Smooth muscle cell of the pulmonary artery (primary cell): Measurements from ENCODE around the gene LCAT. TPM values are rescaled to one million over a fixed set of nuclear protein-coding genes. Genes with fewer than 3 reads are reported as not detected.

Experiments used
- total RNA-seq: library from RNA; depleted of rRNA; stranded (reverse); fragments of >200 nt; gene quantifications from 2 replicates; pipeline ENCODE4 v1.2.3, GENCODE V29; 2014

LCAT gene, protein sequence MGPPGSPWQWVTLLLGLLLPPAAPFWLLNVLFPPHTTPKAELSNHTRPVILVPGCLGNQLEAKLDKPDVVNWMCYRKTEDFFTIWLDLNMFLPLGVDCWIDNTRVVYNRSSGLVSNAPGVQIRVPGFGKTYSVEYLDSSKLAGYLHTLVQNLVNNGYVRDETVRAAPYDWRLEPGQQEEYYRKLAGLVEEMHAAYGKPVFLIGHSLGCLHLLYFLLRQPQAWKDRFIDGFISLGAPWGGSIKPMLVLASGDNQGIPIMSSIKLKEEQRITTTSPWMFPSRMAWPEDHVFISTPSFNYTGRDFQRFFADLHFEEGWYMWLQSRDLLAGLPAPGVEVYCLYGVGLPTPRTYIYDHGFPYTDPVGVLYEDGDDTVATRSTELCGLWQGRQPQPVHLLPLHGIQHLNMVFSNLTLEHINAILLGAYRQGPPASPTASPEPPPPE
- 11.8 and 12.6 TPM in 2 replicates for total RNA-seq

DNA sequence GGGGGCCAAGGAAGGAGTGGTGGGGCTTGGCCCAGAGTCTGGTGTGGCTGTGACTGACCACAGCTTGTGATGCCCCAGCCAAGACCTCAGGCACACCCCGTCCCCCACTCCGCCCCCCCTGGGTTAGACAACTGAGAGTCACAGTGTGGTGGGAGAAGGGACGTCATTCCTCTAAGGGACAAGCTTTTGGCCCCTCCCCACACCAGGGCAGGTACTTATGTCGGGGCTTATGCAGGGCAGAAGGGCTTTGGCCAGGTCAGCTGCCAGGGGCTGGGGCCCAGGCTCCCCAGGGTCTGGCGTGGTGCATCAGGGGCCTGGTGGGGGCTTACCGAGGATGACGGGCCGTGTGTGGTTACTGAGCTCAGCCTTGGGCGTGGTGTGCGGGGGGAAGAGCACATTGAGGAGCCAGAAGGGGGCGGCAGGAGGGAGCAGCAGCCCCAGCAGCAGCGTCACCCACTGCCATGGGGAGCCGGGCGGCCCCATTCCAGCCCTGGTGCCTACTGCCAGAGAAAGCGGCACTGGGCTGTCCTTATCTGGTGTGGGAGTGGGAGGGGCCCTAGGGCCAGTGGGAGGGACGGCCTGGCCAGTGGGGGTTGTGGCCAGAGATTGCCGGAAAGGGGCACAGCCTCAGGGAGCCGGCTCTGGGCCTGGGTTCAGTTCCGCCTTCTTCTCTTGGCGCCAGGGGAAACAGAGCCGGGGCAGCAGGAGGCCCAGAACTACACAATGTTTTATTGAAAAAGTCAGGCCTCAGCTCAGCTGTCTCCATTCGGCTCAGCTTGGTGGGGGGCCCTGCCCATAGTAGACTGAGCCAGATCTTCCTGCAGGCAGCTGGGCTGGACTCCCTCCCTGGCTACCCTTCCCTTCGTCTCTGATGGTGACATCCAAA lies at the start of gene LCAT:
LCAT (minus strand) TSS at position 502 of the 886 bp plus-strand sequence; CDS start at position 483, 19 bp downstream.

DNA sequence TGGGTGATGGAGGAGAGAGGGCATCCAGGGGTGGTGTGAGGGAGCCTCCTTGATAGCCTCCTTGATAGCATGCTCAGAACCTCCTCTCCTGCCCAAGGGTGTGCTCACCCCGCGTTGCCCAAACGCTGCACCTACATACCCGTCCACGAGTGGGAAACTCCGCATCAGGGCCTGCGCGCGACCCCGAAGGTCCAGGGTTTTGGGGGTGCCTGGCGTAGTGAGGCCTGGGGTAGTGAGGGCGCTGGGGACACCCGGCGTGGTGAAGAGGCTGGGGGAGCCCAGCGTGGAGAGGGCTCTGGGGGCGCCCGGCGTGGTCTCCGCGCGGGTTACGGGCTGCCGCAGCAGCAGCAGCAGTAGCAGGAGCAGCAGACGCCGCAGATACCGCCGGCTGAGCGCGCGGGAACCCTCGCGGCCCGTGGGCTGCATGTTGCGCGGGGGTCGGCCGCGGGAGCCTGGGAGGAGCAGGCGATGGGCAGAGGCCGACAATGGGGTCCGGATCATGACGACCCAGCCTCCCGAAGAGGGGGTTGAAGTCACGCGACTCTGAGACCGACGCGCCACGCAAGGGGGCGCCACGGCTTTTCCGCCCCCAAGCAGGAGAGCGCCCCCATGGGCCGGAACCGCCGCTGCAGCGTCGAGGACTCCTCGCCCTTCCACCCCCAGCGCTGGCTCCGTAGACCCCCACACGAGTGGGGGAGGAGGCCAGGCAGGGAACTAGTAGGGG lies 36.2 kb upstream of the LCAT start, which contains the start of gene DPEP3:
DPEP3 (minus strand) TSS at position 545 of the 724 bp plus-strand sequence; CDS start at position 426, 119 bp downstream.

DNA sequence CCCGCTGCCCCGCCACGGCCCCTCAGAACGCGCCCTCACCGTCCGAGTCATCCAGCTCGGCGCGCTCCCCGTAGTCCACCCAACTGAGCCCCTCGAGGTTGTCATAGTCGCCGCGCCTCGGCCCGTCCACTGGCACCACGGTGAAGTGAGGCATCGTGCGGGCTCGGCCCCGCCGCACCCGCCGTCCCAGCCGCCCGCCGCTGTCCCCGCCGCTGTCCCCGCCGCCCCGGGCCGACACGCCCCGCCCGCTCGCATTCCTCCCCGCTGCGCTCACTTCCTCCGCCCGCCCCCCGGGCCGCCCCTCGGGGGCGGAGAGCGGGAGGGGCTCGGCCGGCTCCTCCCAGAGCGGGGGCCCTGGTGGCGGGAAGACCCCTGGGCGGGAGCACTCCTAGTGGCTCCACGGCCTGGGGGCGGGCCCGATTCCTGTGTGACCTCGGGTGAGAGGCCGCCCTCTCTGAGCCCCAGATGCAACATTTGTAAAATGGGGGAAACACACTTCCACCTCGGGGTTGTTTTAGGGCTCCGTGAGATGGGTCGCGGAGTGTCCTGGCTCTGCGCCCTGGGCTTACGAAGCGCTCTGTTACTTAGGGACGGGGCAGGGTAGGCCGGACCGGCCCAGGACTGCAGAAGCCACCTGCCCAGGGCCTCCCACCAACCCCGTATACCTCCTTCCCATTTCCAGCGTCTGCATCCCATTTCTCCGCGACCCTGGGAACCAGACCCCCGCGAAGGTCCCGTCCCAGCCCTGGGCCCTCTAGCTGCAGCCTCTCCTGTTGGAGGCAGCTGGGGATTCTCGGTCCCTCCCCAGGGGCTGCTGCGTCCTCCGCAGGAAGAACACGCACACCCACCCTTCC lies 24.7 kb upstream of the LCAT start, which contains the start of gene SLC12A4:
SLC12A4 (minus strand) TSS at position 238 of the 854 bp plus-strand sequence; CDS start at position 154, 84 bp downstream.

DNA sequence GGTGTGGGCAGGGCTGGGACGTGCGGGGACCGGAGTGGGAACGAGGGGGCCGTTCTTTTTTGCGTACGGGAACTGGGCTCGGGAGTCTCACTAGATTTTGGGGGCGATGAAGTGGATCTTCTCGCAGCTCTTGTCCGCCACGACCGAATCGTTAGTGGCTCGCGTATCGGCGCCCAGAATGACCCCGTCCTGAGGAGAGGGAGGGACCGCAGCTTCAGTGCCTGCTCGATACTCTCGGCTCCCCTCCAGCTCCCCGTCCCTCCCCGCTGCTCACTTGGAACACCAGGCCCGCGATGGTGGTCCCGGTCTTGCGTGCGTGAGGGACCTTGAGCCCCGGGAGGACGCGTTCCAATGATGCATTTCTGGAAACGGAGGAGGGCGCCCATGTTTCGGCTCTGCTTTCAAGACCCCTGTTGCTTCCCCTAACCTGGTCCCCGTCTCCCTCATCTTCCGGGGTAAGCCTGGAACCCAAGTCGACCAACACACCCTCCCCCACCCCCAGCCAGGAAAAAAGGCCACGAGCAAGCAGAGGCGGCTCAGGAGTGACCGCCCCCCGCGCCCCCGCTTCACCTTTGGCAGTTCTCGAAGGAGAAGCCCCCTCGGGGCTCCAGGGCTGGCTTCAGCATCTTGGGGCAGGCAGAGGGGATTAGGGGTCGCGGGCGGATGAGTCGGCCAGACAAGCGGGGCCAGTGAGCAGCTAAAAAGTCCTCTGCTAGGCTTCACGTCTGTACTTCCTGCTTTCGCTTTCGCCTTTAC lies 7.6 kb downstream of the LCAT start, which contains the start of gene PSMB10:
PSMB10 (minus strand) TSS at position 727 of the 756 bp plus-strand sequence; CDS start at position 626, 101 bp downstream.

DNA sequence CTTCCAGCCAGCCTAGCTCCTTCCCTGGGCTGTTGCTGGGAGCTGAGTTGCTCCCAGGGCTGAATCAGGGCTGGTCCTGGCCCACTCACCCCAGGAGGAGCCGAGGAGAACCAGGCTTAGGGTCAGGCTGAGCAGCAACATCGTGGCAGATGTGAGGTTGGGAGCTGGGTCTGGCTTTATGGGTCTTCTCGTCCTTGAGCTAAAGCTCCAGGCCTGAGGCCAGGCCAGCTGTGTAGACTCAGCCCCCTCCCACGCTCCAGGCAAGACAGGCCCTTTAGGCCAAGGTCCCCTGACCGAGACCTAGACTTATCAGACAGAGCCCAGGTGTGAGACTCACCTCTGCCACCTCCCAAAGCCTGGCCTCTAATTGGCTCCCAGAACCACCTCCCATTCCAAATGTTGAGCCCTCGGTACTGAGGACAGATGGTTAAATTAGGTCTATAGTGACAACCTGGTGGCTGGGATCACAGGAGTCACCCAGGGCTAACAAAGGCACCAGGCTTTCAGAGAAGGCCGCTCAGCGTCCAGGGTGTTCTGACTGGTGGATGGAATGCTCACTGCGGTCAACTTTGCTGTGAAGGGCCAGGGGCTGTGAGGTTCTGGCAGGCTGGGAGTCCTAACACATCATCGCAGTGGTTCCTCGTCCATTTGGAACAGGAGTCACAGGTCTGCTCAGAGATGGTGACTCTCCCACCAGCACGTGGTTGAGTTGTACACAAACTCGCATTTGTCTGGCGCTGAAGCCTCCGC lies 12.0 kb downstream of the LCAT start, which contains the start of gene CTRL:
CTRL (minus strand) TSS at position 151 of the 750 bp plus-strand sequence; CDS start at position 141, 10 bp downstream.

DNA sequence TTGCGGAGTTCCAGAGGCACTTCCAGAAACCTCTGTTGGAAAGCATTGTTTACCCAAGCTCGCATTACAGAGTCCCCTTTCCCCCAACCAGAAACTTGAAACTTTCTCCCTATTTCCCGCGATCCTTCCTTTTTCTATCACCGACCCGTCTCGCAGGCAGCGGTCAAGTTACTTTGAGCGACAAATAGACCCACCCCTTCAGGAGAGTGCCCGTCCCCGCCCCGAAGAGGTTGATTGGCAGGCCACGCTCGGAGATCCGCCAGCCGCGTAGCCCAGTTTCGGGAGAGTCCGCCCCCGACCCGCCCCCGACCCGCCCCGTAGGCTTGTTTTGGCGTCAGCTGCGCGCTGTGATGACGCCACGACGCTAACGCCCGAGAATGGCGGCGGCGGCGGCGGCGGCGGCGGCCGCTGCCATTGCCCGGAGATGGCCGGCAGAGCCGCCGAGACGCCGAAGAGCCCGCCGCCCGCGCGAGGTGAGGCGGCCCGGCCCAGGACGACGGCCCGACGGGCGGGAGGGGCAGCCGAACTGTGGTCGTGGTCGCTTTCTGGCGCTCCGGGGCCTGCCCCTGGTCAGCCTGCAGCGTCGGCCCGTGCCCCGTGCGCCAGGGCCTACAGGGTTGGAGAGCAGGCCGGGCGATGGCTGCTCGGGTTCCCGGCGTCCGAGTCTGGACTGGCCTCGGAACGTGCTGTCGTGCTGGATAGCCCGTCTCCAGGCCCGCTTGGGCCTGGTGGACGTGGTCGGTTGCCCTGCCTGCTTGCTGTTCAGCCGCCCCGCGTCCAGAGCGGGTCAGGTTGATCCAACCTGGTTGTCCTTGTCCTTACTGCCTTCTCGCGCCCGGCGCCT lies 50.8 kb downstream of the LCAT start, which contains the start of gene PSKH1:
PSKH1 (plus strand) TSS at position 356 of the 844 bp plus-strand sequence. CDS start 15,496 bp downstream, outside the sequence.

Other genes with a start within 250 kb of the LCAT start
- gene GFOD2, start 224.8 kb downstream of the LCAT start, total RNA-seq: 14.9 and 19.5 TPM in 2 replicates
- gene RANBP10, start 137.6 kb downstream of the LCAT start, total RNA-seq: 7.8 and 7.9 TPM in 2 replicates
- 0.78 and 1.0 TPM in 2 replicates for gene TSNAXIP1, start 137.2 kb downstream of the LCAT start, total RNA-seq
- gene THAP11, start 101.8 kb downstream of the LCAT start, total RNA-seq: 41.7 and 43.2 TPM in 2 replicates
- 119 and 132 TPM in 2 replicates for gene NUTF2, start 97.2 kb downstream of the LCAT start, total RNA-seq
- 23.2 and 28.0 TPM in 2 replicates for gene CENPT, start 96.4 kb downstream of the LCAT start, total RNA-seq
- 61.3 and 82.1 TPM in 2 replicates for gene EDC4, start 71.1 kb downstream of the LCAT start, total RNA-seq
- not detected in 2 replicates for gene NRN1L, start 59.2 kb downstream of the LCAT start, total RNA-seq
- gene PSKH1, start 50.9 kb downstream of the LCAT start, total RNA-seq: 29.5 and 36.0 TPM in 2 replicates
- 0.30 and 0.85 TPM in 2 replicates for gene CTRL, start 12.3 kb downstream of the LCAT start, total RNA-seq
- gene PSMB10, start 7.3 kb downstream of the LCAT start, total RNA-seq: 31.5 and 33.7 TPM in 2 replicates
- 152 and 170 TPM in 2 replicates for gene SLC12A4, start 24.5 kb upstream of the LCAT start, total RNA-seq
- not detected in 2 replicates for gene DPEP3, start 36.4 kb upstream of the LCAT start, total RNA-seq
- gene DPEP2, start 55.4 kb upstream of the LCAT start, total RNA-seq: not detected in 2 replicates
- gene DPEP2NB, start 71.8 kb upstream of the LCAT start, total RNA-seq: not detected in 2 replicates
- gene DDX28, start 79.1 kb upstream of the LCAT start, total RNA-seq: 7.0 and 8.9 TPM in 2 replicates
- gene DUS2, start 79.2 kb upstream of the LCAT start, total RNA-seq: 15.8 and 18.9 TPM in 2 replicates
- 17.7 and 18.5 TPM in 2 replicates for gene NFATC3, start 141.2 kb upstream of the LCAT start, total RNA-seq